GM12878 (cell line): ENCODE data around the gene ZYX.

Experiments used
- CTCF ChIP-seq, 3 experiments: IDR thresholded peaks in 2 of 3; conservative IDR thresholded peaks in 1 of 3; 2 replicates each; pipeline ENCODE4 v1.5.1; 2011; ENCODE audit warnings: low read depth in 3 of 3, low read length in 3 of 3, mild to moderate bottlenecking in 3 of 3, control low read depth in 2 of 3, moderate library complexity in 2 of 3, inconsistent platforms in 1 of 3, mixed read lengths in 1 of 3; ENCODE audit not compliant: control insufficient read depth in 2 of 3, insufficient read depth in 1 of 3; ENCODE audit errors: extremely low read depth in 1 of 3
- MXI1 ChIP-seq: fragments of 150-350 bp; IDR thresholded peaks from 2 replicates; pipeline ENCODE4 v1.6.1; 2011; ENCODE audit warnings: low read depth, mild to moderate bottlenecking, inconsistent platforms, low read length, improper control_type of control experiment
- MYC ChIP-seq: IDR thresholded peaks from 2 replicates; pipeline ENCODE4 v1.6.1; 2011; ENCODE audit warnings: mild to moderate bottlenecking, low read length, moderate library complexity, inconsistent platforms; ENCODE audit not compliant: insufficient read depth, insufficient replicate concordance, insufficient read length, severe bottlenecking
- NFIC ChIP-seq: IDR thresholded peaks from 2 replicates; pipeline ENCODE4 v1.6.1; 2012; ENCODE audit warnings: low read depth, mild to moderate bottlenecking, inconsistent platforms, low read length, moderate library complexity
- NR2C2 ChIP-seq: IDR thresholded peaks from 2 replicates; pipeline ENCODE4 v1.6.1; 2011; ENCODE audit warnings: borderline replicate concordance, low read depth; ENCODE audit not compliant: control insufficient read depth, insufficient read length
- POLR2AphosphoS5 ChIP-seq: IDR thresholded peaks from 2 replicates; pipeline ENCODE4 v1.6.1; 2011; ENCODE audit warnings: mild to moderate bottlenecking, low read length, inconsistent platforms
- RCOR1 ChIP-seq: conservative IDR thresholded peaks from 2 replicates; pipeline ENCODE4 v1.6.1; 2012; ENCODE audit warnings: low read depth, low read length, improper control_type of control experiment
- RFX5 ChIP-seq: IDR thresholded peaks from 2 replicates; pipeline ENCODE4 v1.6.1; 2011; ENCODE audit warnings: low read depth, low read length, improper control_type of control experiment
- SMC3 ChIP-seq: IDR thresholded peaks from 2 replicates; pipeline ENCODE4 v1.6.1; 2011; ENCODE audit warnings: low read length, improper control_type of control experiment, borderline replicate concordance

GRCh38 chr7:143381427-143382125, 431 bp downstream of the ZYX start:
- TF ChIP-seq MYC: no peak
- no peak for TF ChIP-seq CTCF (IDR thresholded peaks at IDR 0.05 in 2 of 3, conservative IDR thresholded peaks at IDR 0.05 in 1 of 3; ENCODE audit: control insufficient read depth in 2 of 3, extremely low read depth in 1 of 3, insufficient read depth in 1 of 3, low read depth in 3 of 3, low read length in 3 of 3)
- TF ChIP-seq POLR2AphosphoS5: no peak; the same call in 1 of the 2 replicates
- no peak for TF ChIP-seq NFIC
- no peak for TF ChIP-seq SMC3
- no peak for TF ChIP-seq RCOR1
- TF ChIP-seq NR2C2: no peak
- TF ChIP-seq MXI1: no peak
- no peak for TF ChIP-seq RFX5
